ENCODE data around the gene EPHB2. TPM values are rescaled to one million over a fixed set of nuclear protein-coding genes. Genes with fewer than 3 reads are reported as not detected.

The EPHB2 gene
- total and polyA plus RNA-seq, 2 of the 4 experiments (the other 2 are of a cell fraction): 52.3 to 58.8 TPM

DNA sequence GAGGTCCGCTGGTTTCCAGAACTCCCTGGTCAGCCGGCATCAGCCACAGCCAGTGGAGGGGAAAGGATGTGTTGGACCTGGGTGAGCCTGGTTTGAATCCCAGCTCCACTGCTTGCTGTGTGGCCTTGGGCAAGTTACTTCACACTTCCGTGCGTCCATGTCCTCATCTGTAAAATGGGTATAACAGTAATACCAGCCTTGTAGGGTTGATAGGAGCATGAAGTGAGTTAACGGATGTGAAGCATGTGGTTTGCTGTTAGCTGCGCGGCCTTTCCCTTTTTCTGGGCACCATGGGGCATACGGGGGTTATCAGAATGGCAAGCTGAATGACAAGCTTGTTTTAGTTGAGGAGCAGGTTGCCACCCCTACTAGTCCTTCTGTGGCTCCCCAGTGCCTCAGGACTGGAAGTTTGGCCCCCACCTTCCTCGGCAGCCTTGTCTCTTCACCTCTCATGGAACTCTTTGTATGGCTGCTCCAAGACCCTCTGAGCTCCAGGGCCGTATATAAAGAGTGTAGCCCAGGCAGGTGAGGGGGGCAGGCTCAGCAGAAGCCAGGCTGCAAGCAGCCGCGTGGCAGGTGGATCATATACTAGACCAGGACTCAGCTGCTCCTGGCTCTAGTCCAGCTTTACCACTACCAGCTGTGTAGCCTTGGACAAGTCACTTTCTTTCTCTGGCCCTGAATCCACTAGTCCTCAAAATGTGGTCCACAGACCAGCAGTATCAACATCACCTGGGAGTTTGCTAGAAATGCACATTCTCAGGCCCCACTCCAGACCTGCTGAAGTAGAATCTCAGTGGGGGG, 166.7 kb downstream of the EPHB2 start (continued):
- TF ChIP-seq RCOR1 (IDR thresholded peaks at IDR 0.05; ENCODE audit: insufficient replicate concordance, low read length): no peak

DNA sequence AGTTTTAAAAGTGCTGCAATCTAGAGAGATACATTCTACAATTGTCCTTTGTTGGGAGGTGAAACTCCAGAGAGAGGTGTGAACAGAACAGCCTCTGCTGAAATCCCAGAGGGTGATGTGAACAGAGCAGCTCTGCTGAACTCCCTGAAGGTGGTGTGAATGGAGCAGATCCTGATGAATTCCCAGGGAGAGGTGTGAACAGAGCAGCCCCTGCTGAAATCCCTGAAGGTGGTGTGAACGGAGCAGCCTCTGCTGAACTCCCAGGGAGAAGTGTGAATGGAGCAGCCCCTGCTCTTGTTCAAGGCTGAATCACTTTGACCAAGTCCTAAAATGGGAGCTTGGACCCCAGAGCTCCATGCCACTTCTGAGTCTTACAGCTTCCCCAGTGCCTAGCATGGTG, 167.3 kb downstream of the EPHB2 start:
- Histone ChIP-seq H3K9me3 (ENCODE audit: control insufficient read depth, insufficient read depth, low read length) (no peaks in the 10 kb centered on the region), H2BK120ac (ENCODE audit: low read depth, low read length) (no peak overlapping the region), H2AFZ (replicated peaks; ENCODE audit: low read length, poor library complexity) (no peak overlapping the region), H4K20me1 (ENCODE audit: insufficient read depth, low read length) (peaks cover 4% of the 10 kb centered on the region; the same call in 1 of the 2 replicates), H2AK5ac (ENCODE audit: low read depth, low read length) (no peak overlapping the region), H3K18ac (ENCODE audit: low read depth, low read length) (no peak overlapping the region), H3K27ac (ENCODE audit: insufficient read depth, low read length) (no peak overlapping the region), H4K5ac (ENCODE audit: low read depth, low read length) (no peak overlapping the region), H3K56ac (ENCODE audit: extremely low read depth, insufficient read depth, low read length) (no peak overlapping the region), H2BK15ac (ENCODE audit: low read depth, low read length) (no peak overlapping the region), H3K4ac (ENCODE audit: low read depth, low read length) (no peak overlapping the region), H3K4me3 (ENCODE audit: insufficient read depth, low read depth, low read length) (no peak overlapping the region), H3K4me2 (ENCODE audit: low read depth, low read length) (no peak overlapping the region), H2BK5ac (ENCODE audit: low read depth, low read length, poor library complexity, severe bottlenecking) (no peak overlapping the region), H4K8ac (ENCODE audit: low read depth in 2 of 2, low read length in 2 of 2) (no peak overlapping the region), H3K9ac (ENCODE audit: low read depth, low read length) (no peak overlapping the region), H3K36me3 (ENCODE audit: control insufficient read depth, insufficient read depth, low read length) (peaks cover 13% of the 10 kb centered on the region), H4K91ac (ENCODE audit: insufficient read depth, low read depth, low read length) (no peak overlapping the region), H2BK20ac (ENCODE audit: low read depth, low read length) (no peak overlapping the region), H3K14ac (replicated peaks; ENCODE audit: low read depth, low read length) (no peak overlapping the region), H3K23ac (ENCODE audit: low read depth, low read length) (no peak overlapping the region), H3K4me1 (ENCODE audit: control insufficient read depth, insufficient read depth, low read length) (peaks cover 5% of the 10 kb centered on the region), H3K9me1 (ENCODE audit: insufficient read depth, low read length) (peaks cover 4% of the 10 kb centered on the region; the same call in 1 of the 2 replicates), H3K27me3 (ENCODE audit: control insufficient read depth, insufficient read depth, low read length) (no peaks in the 10 kb centered on the region), H3K79me1 (ENCODE audit: low read depth in 1 of 2, low read length in 2 of 2) (peaks cover 0 to 9% of the 10 kb centered on the region in 2 experiments; a peak in 1 of 4 replicates), H2AK9ac (replicated peaks; ENCODE audit: low read depth, low read length, poor library complexity) (no peak overlapping the region)
- ATAC-seq (ENCODE audit: low read depth): no peak
- in situ Hi-C loops (cut with MboI; ENCODE audit: low sequenced_read_pairs): no loop called here
- DNase-seq: no peak
- WGBS, 2 experiments (ENCODE audit: extremely low coverage in 2 of 2, insufficient read length in 1 of 2): no CpG with 5 or more reads among the region's 1 CpG
- dilution Hi-C loops (cut with HindIII; ENCODE audit: low sequenced_read_pairs, unreplicated experiment): no loop called here
- CTCF ChIA-PET: no interaction called here
- POLR2A ChIA-PET (ENCODE audit: unreplicated experiment): no interaction called here
- BruUV-seq (replicated peaks): no TSS peak
- intact Hi-C loops (cut with micrococcal nuclease): no loop called here
- TF ChIP-seq, protein P1, sequence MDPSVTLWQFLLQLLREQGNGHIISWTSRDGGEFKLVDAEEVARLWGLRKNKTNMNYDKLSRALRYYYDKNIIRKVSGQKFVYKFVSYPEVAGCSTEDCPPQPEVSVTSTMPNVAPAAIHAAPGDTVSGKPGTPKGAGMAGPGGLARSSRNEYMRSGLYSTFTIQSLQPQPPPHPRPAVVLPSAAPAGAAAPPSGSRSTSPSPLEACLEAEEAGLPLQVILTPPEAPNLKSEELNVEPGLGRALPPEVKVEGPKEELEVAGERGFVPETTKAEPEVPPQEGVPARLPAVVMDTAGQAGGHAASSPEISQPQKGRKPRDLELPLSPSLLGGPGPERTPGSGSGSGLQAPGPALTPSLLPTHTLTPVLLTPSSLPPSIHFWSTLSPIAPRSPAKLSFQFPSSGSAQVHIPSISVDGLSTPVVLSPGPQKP (IDR thresholded peaks at IDR 0.05; ENCODE audit: borderline replicate concordance, low read depth, low read length): no peak
- TF ChIP-seq RAD21 (IDR thresholded peaks at IDR 0.05; ENCODE audit: low read length) (no peak), CEBPB (IDR thresholded peaks at IDR 0.05; ENCODE audit: low read depth, low read length) (no peak), SMC3 (IDR thresholded peaks at IDR 0.05; ENCODE audit: low read depth, low read length) (no peak), POLR2A (IDR thresholded peaks at IDR 0.05; ENCODE audit: low read depth, low read length) (no peak), NFE2L2 (IDR thresholded peaks at IDR 0.05; ENCODE audit: low read depth, low read length) (no peak), FOS (IDR thresholded peaks at IDR 0.05; ENCODE audit: low read depth, low read length) (no peak), CHD1 (IDR thresholded peaks at IDR 0.05; ENCODE audit: low read depth, low read length) (no peak), BHLHE40 (IDR thresholded peaks at IDR 0.05; ENCODE audit: low read depth, low read length) (no peak), RFX5 (IDR thresholded peaks at IDR 0.05; ENCODE audit: low read depth, low read length) (no peak), MXI1 (IDR thresholded peaks at IDR 0.05; ENCODE audit: borderline replicate concordance, low read depth, low read length) (no peak)
- TF ChIP-seq, protein P2, sequence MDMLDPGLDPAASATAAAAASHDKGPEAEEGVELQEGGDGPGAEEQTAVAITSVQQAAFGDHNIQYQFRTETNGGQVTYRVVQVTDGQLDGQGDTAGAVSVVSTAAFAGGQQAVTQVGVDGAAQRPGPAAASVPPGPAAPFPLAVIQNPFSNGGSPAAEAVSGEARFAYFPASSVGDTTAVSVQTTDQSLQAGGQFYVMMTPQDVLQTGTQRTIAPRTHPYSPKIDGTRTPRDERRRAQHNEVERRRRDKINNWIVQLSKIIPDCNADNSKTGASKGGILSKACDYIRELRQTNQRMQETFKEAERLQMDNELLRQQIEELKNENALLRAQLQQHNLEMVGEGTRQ (IDR thresholded peaks at IDR 0.05; ENCODE audit: low read depth, low read length): no peak
- TF ChIP-seq, protein P3, sequence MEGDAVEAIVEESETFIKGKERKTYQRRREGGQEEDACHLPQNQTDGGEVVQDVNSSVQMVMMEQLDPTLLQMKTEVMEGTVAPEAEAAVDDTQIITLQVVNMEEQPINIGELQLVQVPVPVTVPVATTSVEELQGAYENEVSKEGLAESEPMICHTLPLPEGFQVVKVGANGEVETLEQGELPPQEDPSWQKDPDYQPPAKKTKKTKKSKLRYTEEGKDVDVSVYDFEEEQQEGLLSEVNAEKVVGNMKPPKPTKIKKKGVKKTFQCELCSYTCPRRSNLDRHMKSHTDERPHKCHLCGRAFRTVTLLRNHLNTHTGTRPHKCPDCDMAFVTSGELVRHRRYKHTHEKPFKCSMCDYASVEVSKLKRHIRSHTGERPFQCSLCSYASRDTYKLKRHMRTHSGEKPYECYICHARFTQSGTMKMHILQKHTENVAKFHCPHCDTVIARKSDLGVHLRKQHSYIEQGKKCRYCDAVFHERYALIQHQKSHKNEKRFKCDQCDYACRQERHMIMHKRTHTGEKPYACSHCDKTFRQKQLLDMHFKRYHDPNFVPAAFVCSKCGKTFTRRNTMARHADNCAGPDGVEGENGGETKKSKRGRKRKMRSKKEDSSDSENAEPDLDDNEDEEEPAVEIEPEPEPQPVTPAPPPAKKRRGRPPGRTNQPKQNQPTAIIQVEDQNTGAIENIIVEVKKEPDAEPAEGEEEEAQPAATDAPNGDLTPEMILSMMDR (conservative IDR thresholded peaks at IDR 0.05; ENCODE audit: low read depth, low read length): no peak

All from IMR-90 (cell line).